ENCODE data around the gene TSEN54. TPM values are rescaled to one million over a fixed set of nuclear protein-coding genes. Genes with fewer than 3 reads are reported as not detected.
A peak's percentile ranks its signal among the peaks of the same experiment; 100 is the strongest.

Gene TSEN54
- total RNA-seq, 1 experiment from 2014 or later = 42.6 TPM

- Histone ChIP-seq H4K20me1 (ENCODE audit: insufficient read depth) (no peaks in the 10 kb centered on the region), H3K79me2 (ENCODE audit: low read depth) (0 out of 2 replicates have a peak, but pooled peaks cover 5% of the 10 kb centered on the region), H3F3A (ENCODE audit: insufficient read depth, low read depth) (peaks cover 22% of the 10 kb centered on the region), H3K9me3 (ENCODE audit: insufficient read depth, low read depth) (no peaks in the 10 kb centered on the region), H3K27ac (no peak overlapping the region), H3K36me3 (ENCODE audit: low read depth) (no peaks in the 10 kb centered on the region; the same call in 1 of the 2 replicates), H3K27me3 (ENCODE audit: insufficient read depth, low read depth) (no peaks in the 10 kb centered on the region), H3K4me3 (no peak overlapping the region), H3K4me2 (no peak overlapping the region), H2AFZ (no peak overlapping the region), H3K9me2 (ENCODE audit: insufficient read depth) (no peaks in the 10 kb centered on the region), H3K4me1 (replicated peaks; ENCODE audit: insufficient read depth) (peaks cover 32% of the 10 kb centered on the region)
- ChIA-PET CTCF (no interaction called here), POLR2A (ENCODE audit: unreplicated experiment) (no interaction called here)
- BruUV-seq (replicated peaks) = no TSS peak
- intact Hi-C loops (cut with micrococcal nuclease; ENCODE audit: unreplicated experiment) = no loop called here
- no peak for DNase-seq
- TF ChIP-seq CTCF (conservative IDR thresholded peaks at IDR 0.05) (no peak), EZH2 (IDR thresholded peaks at IDR 0.05; ENCODE audit: low read depth) (no peak)
Measured at GRCh38 chr17:75558666-75559530, 42.6 kb downstream of the TSEN54 start.

GRCh38 chr17:75559958-75560533 is 43.7 kb downstream of the TSEN54 start:
- POLR2A ChIA-PET (ENCODE audit: unreplicated experiment) = no interaction called here
- H3K36me3 ChIP-seq (ENCODE audit: low read depth) = no peaks in the 10 kb centered on the region; the same call in 1 of the 2 replicates
- no peaks in the 10 kb centered on the region for H3K9me2 ChIP-seq (ENCODE audit: insufficient read depth)
- no peak overlapping the region for H2AFZ ChIP-seq
- H3K79me2 ChIP-seq (ENCODE audit: low read depth) = 0 out of 2 replicates have a peak, but pooled peaks cover 5% of the 10 kb centered on the region
- H3K27ac ChIP-seq = no peak overlapping the region
- no peaks in the 10 kb centered on the region for H3K27me3 ChIP-seq (ENCODE audit: insufficient read depth, low read depth)
- H3K4me1 ChIP-seq (replicated peaks; ENCODE audit: insufficient read depth) = peaks cover 40% of the 10 kb centered on the region
- H3K9me3 ChIP-seq (ENCODE audit: insufficient read depth, low read depth) = no peaks in the 10 kb centered on the region
- no peaks in the 10 kb centered on the region for H4K20me1 ChIP-seq (ENCODE audit: insufficient read depth)
- CTCF ChIA-PET = no interaction called here
- BruUV-seq (replicated peaks) = no TSS peak
- 0 out of 2 replicates have a peak overlapping the region, but pooled peaks have one; percentile 4 for H3K4me2 ChIP-seq
- no peak overlapping the region for H3K4me3 ChIP-seq
- no peak for DNase-seq
- no peak for TF ChIP-seq EZH2 (IDR thresholded peaks at IDR 0.05; ENCODE audit: low read depth)
- no peak for TF ChIP-seq CTCF (conservative IDR thresholded peaks at IDR 0.05)
- intact Hi-C loops (cut with micrococcal nuclease; ENCODE audit: unreplicated experiment) = no loop called here
- H3F3A ChIP-seq (ENCODE audit: insufficient read depth, low read depth) = peaks cover 32% of the 10 kb centered on the region

GRCh38 chr17:75561927-75562603 is 45.7 kb downstream of the TSEN54 start:
- Histone ChIP-seq H3K79me2 (ENCODE audit: low read depth) (no peaks in the 10 kb centered on the region), H3F3A (ENCODE audit: insufficient read depth, low read depth) (peaks cover 23% of the 10 kb centered on the region), H3K27ac (no peak overlapping the region), H3K9me3 (ENCODE audit: insufficient read depth, low read depth) (no peaks in the 10 kb centered on the region), H2AFZ (no peak overlapping the region), H3K9me2 (ENCODE audit: insufficient read depth) (no peaks in the 10 kb centered on the region), H3K36me3 (ENCODE audit: low read depth) (no peaks in the 10 kb centered on the region; the same call in 1 of the 2 replicates), H4K20me1 (ENCODE audit: insufficient read depth) (no peaks in the 10 kb centered on the region; the same call in 1 of the 2 replicates), H3K4me2 (no peak overlapping the region), H3K4me3 (no peak overlapping the region), H3K27me3 (ENCODE audit: insufficient read depth, low read depth) (no peaks in the 10 kb centered on the region), H3K4me1 (replicated peaks; ENCODE audit: insufficient read depth) (peaks cover 39% of the 10 kb centered on the region)
- BruUV-seq (replicated peaks) = no TSS peak
- ChIA-PET CTCF (no interaction called here), POLR2A (ENCODE audit: unreplicated experiment) (no interaction called here)
- TF ChIP-seq CTCF (conservative IDR thresholded peaks at IDR 0.05) = no peak
- no peak for TF ChIP-seq EZH2 (IDR thresholded peaks at IDR 0.05; ENCODE audit: low read depth)
- no peak for DNase-seq
- intact Hi-C loops (cut with micrococcal nuclease; ENCODE audit: unreplicated experiment) = no loop called here

Data from PC-9 (cell line).